ENCODE data around the gene GPR137C. TPM values are rescaled to one million over a fixed set of nuclear protein-coding genes. Genes with fewer than 3 reads are reported as not detected.

GPR137C gene
- total and polyA plus RNA-seq, 10 of the 15 experiments (the other 5 are each of a cell fraction or from before 2014, with no cell fraction given) = 0.03 to 0.72 (median 0.22) TPM

DNA sequence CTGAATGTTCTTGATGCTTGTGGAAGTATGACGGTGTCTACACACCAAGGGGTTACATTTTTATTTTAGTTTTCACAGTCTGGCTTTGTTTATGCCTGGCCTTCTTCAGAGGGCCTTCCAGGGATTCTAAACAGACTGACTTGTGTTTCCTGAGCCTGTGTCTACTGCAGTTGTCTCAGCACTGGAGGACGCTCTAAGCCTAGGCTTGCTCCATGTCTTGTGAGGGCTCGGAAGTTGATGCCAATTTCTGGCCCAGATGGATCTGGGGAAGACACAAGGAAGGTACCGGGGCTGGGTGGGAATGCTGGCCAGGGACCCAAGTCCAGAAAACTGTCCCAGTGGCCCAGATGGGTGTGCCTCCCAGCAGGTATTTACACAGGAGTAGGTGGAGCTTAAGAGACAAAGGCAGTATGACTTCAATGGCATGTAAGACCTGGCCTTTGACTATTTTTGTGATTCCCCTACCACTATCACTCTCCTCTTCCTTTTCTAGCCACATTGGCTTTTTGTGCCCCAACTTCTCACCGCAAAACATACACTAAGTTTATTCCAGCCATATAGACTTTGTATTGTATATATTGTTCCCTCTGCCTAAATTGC, 56.9 kb downstream of the GPR137C start (continued):
- TF ChIP-seq, protein P1, sequence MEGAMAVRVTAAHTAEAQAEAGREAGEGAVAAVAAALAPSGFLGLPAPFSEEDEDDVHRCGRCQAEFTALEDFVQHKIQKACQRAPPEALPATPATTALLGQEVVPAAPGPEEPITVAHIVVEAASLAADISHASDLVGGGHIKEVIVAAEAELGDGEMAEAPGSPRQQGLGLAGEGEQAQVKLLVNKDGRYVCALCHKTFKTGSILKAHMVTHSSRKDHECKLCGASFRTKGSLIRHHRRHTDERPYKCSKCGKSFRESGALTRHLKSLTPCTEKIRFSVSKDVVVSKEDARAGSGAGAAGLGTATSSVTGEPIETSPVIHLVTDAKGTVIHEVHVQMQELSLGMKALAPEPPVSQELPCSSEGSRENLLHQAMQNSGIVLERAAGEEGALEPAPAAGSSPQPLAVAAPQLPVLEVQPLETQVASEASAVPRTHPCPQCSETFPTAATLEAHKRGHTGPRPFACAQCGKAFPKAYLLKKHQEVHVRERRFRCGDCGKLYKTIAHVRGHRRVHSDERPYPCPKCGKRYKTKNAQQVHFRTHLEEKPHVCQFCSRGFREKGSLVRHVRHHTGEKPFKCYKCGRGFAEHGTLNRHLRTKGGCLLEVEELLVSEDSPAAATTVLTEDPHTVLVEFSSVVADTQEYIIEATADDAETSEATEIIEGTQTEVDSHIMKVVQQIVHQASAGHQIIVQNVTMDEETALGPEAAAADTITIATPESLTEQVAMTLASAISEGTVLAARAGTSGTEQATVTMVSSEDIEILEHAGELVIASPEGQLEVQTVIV (IDR thresholded peaks at IDR 0.05; ENCODE audit: borderline replicate concordance, partially characterized antibody) = no peak
- TF ChIP-seq, protein P2, sequence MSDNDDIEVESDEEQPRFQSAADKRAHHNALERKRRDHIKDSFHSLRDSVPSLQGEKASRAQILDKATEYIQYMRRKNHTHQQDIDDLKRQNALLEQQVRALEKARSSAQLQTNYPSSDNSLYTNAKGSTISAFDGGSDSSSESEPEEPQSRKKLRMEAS (IDR thresholded peaks at IDR 0.05; ENCODE audit: low read depth, low read length) = no peak
- no peak for TF ChIP-seq SMC3 (IDR thresholded peaks at IDR 0.05; ENCODE audit: borderline replicate concordance, low read length)

DNA sequence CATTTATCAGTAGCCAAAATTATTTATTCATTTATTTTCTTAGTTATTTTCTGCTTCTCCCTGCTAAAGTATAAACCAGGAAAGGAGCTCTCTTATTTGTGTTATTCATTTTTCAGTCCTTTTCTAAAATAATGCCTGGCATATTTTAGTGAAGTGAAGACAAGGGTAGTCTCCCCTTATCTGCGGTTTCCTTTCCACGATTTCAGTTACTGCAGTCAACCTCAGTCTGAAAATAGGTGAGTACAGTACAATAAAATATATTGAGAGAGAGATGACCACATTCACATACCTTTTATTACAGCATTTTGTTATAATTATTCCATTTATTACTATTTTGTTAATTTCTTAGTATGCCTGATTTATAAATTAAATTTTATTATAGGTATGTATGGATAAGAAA, 57.6 kb downstream of the GPR137C start:
- CTCF ChIA-PET = interaction anchor here (1.0 to 1.5 kb wide), 2 partner anchors 11 to 23 kb away, joined by 3 read pairs; no protein-coding TSS in a partner anchor
- H3K36me3 ChIP-seq (ENCODE audit: control insufficient read depth in 2 of 2, insufficient read depth in 2 of 2, low read length in 1 of 2) = no peaks in the 10 kb centered on the region
- DNase-seq (ENCODE audit: low read depth, low spot score) (no peak), ATAC-seq (no peak), FAIRE-seq (no peak)
- H3K9ac ChIP-seq (ENCODE audit: control insufficient read depth, insufficient read depth, low read length) = no peak overlapping the region
- no peaks in the 10 kb centered on the region for H3K4me1 ChIP-seq (ENCODE audit: control insufficient read depth, insufficient read depth, low read length)
- no TSS peak for BruUV-seq (replicated peaks)
- 89% methylated on average over 2 of the region's 2 CpGs for WGBS (ENCODE audit: insufficient coverage, insufficient replicate concordance, low lambda C conversion rate, missing lambda C conversion rate)
- TF ChIP-seq, protein P3, sequence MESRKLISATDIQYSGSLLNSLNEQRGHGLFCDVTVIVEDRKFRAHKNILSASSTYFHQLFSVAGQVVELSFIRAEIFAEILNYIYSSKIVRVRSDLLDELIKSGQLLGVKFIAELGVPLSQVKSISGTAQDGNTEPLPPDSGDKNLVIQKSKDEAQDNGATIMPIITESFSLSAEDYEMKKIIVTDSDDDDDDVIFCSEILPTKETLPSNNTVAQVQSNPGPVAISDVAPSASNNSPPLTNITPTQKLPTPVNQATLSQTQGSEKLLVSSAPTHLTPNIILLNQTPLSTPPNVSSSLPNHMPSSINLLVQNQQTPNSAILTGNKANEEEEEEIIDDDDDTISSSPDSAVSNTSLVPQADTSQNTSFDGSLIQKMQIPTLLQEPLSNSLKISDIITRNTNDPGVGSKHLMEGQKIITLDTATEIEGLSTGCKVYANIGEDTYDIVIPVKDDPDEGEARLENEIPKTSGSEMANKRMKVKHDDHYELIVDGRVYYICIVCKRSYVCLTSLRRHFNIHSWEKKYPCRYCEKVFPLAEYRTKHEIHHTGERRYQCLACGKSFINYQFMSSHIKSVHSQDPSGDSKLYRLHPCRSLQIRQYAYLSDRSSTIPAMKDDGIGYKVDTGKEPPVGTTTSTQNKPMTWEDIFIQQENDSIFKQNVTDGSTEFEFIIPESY (IDR thresholded peaks at IDR 0.05) = no peak
- TF ChIP-seq NR2C2 (IDR thresholded peaks at IDR 0.05; ENCODE audit: borderline replicate concordance, control insufficient read depth, insufficient read length, low read depth) (no peak), CEBPB (IDR thresholded peaks at IDR 0.05; ENCODE audit: borderline replicate concordance in 1 of 2, low read depth in 2 of 2, low read length in 2 of 2) (no peak), GATAD2B (conservative IDR thresholded peaks at IDR 0.05; ENCODE audit: low read depth) (no peak), IRF4 (IDR thresholded peaks at IDR 0.05; ENCODE audit: low read depth, low read length) (no peak), PML (IDR thresholded peaks at IDR 0.05; ENCODE audit: low read length) (no peak), SUPT20H (IDR thresholded peaks at IDR 0.05; ENCODE audit: borderline replicate concordance, control insufficient read depth, low read depth, low read length) (no peak)
- H2AFZ ChIP-seq (ENCODE audit: control insufficient read depth, low read depth, low read length) = no peak overlapping the region
- H3K79me2 ChIP-seq (ENCODE audit: control insufficient read depth, insufficient read depth, low read length) = no peaks in the 10 kb centered on the region
- H3K27ac ChIP-seq (ENCODE audit: control insufficient read depth, insufficient read depth) = no peak overlapping the region
- H3K9me3 ChIP-seq (replicated peaks; ENCODE audit: control insufficient read depth, insufficient read depth, low read length) = no peaks in the 10 kb centered on the region
- SMC1A ChIA-PET (ENCODE audit: uncharacterized antibody, unreplicated experiment) = interaction anchor here (0.7 kb wide), 1 partner anchor 192 kb away, joined by 3 read pairs; no protein-coding TSS in a partner anchor
- no peak overlapping the region for H3K4me3 ChIP-seq
- no peaks in the 10 kb centered on the region for H3K27me3 ChIP-seq (replicated peaks in 1 of 2; ENCODE audit: control insufficient read depth in 2 of 2, insufficient read depth in 2 of 2, low read length in 1 of 2)
- intact Hi-C loops (cut with micrococcal nuclease; ENCODE audit: unreplicated experiment) (no loop called here), in situ Hi-C loops (cut with MboI) (no loop called here)
- H3K4me2 ChIP-seq (ENCODE audit: control insufficient read depth, insufficient read depth) = no peak overlapping the region
- POLR2A ChIA-PET = no interaction called here
- H4K20me1 ChIP-seq (ENCODE audit: control insufficient read depth, insufficient read depth) = no peaks in the 10 kb centered on the region
- RAD21 ChIA-PET (ENCODE audit: unreplicated experiment) = no interaction called here

Data from GM12878 (cell line).